ENCODE data around the gene ALOXE3.

The ALOXE3 gene

DNA sequence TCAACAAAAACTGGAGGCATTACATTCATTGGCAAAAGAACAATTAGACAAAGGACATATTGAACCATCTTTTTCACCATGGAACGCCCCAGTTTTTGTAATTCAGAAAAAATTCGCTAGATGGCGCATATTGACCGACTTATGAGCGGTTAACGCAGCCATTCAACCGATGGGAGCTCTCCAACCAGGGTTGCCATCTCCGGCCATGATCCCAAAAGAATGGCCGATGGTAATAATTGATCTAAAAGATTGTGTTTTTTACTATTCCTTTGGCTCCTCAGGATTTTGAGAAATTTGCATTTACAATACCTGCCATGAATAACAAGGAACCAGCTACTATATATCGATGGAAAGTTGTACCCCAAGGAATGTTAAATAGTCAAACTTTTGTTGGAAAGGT lies 58.0 kb downstream of the ALOXE3 start:
- DNase-seq (ENCODE audit: low read depth), result peak; percentile 39
- H3K4me3 ChIP-seq (ENCODE audit: low read depth, low read length), result no peak overlapping the region
- TF ChIP-seq, protein P1, sequence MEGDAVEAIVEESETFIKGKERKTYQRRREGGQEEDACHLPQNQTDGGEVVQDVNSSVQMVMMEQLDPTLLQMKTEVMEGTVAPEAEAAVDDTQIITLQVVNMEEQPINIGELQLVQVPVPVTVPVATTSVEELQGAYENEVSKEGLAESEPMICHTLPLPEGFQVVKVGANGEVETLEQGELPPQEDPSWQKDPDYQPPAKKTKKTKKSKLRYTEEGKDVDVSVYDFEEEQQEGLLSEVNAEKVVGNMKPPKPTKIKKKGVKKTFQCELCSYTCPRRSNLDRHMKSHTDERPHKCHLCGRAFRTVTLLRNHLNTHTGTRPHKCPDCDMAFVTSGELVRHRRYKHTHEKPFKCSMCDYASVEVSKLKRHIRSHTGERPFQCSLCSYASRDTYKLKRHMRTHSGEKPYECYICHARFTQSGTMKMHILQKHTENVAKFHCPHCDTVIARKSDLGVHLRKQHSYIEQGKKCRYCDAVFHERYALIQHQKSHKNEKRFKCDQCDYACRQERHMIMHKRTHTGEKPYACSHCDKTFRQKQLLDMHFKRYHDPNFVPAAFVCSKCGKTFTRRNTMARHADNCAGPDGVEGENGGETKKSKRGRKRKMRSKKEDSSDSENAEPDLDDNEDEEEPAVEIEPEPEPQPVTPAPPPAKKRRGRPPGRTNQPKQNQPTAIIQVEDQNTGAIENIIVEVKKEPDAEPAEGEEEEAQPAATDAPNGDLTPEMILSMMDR (IDR thresholded peaks at IDR 0.05; ENCODE audit: low read depth, low read length, missing control alignments), result peak; percentile 67

DNA sequence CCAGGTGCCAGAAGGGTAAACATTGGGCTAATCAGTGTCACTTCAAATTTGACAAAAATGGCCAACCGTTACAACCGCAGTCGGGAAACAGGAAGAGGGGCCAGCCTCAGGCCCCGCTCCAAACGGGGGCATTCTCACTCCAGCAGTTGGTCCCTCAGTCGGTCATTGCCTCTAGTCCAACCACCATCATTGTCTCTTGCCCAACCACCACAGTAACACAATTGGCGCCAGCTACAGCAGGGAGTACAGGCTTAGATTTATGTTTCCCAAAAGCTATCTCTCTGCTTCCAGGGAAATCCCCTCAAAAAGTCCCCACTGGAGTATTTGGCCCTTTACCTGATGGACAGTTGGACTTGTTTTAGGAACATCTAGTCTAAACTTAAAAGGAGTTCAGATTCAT lies 59.2 kb downstream of the ALOXE3 start:
- TF ChIP-seq, protein P1 (IDR thresholded peaks at IDR 0.05; ENCODE audit: low read depth, low read length, missing control alignments), result no peak
- no peak for DNase-seq (ENCODE audit: low read depth)

DNA sequence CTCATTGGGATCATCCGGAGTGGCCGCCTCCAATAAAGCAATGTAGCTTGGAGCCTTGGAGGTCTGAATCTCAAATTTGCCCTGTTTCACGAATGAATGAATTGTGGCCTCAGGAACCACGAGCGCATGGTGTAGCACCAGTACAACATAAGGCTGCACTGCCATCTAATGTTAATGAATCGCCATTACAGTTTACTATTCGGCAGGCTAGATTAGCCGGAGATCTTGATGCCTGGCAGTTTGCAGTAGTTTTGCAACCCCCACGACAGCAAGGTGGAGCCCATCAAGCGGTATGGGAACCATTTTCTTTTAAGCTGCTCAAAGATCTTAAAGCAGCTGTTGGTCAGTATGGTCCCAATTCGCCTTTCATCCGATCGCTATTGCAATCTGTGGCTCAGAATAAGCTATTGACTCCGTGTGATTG lies 60.6 kb downstream of the ALOXE3 start:
- H3K4me3 ChIP-seq (ENCODE audit: low read depth, low read length), result no peak overlapping the region
- DNase-seq (ENCODE audit: low read depth), result peak; percentile 43
- TF ChIP-seq, protein P1 (IDR thresholded peaks at IDR 0.05; ENCODE audit: low read depth, low read length, missing control alignments), result peak; percentile 69

More for the DNA sequence above, 59.2 kb downstream of the ALOXE3 start:
- H3K4me3 ChIP-seq (ENCODE audit: low read depth, low read length), result no peak overlapping the region

DNA sequence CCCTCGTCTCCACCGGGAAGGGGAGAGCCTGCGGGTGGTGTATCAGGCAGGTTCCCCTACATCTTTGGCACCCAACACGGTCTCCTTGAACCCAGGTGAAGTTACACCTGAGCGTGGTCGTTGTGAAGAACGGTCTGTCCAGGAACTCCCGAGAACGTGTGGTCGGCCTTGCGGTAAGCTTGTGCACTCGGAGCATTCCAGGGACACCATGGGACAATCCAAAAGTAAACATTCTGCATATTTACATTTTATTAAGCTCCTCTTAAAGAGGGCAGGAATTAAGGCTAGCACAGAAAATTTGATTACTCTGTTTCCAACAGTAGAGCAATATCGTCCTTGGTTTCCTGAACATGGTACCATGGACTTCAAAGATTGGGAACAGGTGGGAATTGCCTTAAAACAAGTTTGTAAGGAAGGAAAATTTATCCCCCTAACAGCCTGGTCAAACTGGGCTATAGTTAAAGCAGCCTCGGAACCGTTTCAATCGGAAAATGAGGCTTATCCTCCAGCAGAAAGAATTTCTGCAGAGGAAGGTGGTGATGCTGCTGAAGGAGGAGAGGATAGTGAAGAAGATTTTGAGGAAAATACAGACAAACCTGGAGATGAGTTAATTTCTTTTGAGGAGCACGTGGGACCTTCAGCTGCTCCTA lies 61.2 kb downstream of the ALOXE3 start:
- no peak for DNase-seq (ENCODE audit: low read depth)
- TF ChIP-seq, protein P1 (IDR thresholded peaks at IDR 0.05; ENCODE audit: low read depth, low read length, missing control alignments), result no peak
- H3K4me3 ChIP-seq (ENCODE audit: low read depth, low read length), result no peak overlapping the region

DNA sequence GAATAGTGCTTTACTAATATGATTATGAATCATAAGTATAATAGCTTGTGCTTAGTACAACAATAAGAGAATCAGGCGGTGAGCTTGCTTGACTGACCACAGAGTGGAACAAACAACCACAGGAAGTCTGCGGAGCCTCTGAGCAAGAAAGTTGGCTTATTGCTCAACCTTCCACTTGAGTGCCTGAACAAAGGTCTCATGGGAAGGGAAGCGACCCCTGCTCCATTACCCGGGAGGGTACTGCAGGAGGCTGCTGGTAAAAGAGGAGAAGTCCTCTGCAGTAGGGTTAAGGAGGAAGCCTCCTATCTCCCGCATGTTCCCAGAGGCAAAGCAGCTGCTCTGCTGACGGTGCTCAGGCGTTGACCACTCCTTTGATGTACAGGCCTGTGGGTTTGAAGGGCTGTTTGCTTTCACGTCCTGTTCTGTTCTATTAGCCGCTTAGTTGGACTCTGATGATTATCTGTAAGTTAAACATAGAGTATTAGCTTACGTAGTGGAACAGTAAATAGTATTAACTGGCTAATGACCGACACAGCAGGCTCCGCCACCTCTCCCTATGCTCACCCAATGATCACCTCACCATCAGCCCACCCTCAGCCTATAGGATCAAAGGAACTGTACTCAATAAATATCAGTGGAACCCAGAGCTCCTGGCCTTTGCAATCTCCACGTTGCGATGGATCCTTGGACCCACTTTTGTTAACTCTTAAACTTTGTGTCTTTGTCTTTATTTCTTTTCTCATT lies 61.9 kb downstream of the ALOXE3 start:
- no peak for DNase-seq (ENCODE audit: low read depth)
- H3K4me3 ChIP-seq (ENCODE audit: low read depth, low read length), result no peak overlapping the region
- TF ChIP-seq, protein P1 (IDR thresholded peaks at IDR 0.05; ENCODE audit: low read depth, low read length, missing control alignments), result no peak

DNA sequence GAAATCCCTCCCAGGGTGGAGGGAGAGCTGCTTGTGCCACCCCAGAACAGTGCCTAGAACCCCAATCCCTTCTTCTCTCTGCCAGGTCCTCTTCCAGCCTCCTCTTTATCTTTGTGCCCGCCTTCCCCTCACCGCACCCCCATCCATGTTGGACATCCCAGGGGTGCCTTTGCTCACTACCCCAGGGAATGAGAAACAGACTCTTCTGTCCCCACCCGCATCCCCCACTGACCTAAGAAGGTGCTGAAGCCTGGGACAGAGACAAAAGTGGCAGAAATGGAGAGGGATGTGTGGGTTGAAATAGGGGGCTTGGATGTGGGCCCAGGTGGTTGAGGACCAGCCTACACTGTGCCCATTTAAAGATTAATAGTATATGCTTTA lies 62.5 kb downstream of the ALOXE3 start:
- DNase-seq (ENCODE audit: low read depth), result no peak
- TF ChIP-seq, protein P1 (IDR thresholded peaks at IDR 0.05; ENCODE audit: low read depth, low read length, missing control alignments), result no peak
- H3K4me3 ChIP-seq (ENCODE audit: low read depth, low read length), result no peak overlapping the region

Data from GM12864 (cell line).